Measurements from ENCODE around the gene PROM1.

- TF ChIP-seq, protein P1, sequence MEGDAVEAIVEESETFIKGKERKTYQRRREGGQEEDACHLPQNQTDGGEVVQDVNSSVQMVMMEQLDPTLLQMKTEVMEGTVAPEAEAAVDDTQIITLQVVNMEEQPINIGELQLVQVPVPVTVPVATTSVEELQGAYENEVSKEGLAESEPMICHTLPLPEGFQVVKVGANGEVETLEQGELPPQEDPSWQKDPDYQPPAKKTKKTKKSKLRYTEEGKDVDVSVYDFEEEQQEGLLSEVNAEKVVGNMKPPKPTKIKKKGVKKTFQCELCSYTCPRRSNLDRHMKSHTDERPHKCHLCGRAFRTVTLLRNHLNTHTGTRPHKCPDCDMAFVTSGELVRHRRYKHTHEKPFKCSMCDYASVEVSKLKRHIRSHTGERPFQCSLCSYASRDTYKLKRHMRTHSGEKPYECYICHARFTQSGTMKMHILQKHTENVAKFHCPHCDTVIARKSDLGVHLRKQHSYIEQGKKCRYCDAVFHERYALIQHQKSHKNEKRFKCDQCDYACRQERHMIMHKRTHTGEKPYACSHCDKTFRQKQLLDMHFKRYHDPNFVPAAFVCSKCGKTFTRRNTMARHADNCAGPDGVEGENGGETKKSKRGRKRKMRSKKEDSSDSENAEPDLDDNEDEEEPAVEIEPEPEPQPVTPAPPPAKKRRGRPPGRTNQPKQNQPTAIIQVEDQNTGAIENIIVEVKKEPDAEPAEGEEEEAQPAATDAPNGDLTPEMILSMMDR (IDR thresholded peaks at IDR 0.05), result no peak
- TF ChIP-seq EZH2 (IDR thresholded peaks at IDR 0.05), result no peak
Measured at GRCh38 chr4:15921592-15921932, 162.3 kb downstream of the PROM1 start.

All from neural progenitor cell (in vitro differentiated cells).